PC-3 (cell line): ENCODE results near the gene RPL37A. TPM values are rescaled to one million over a fixed set of nuclear protein-coding genes. Genes with fewer than 3 reads are reported as not detected.

Source experiments
- ATAC-seq: fragments of 200-7000 bp; cut with Tn5 transposase; 2 replicates; pipeline ENCODE4 v1.9.1; 2020; ENCODE audit warnings: mild to moderate bottlenecking, moderate library complexity
- BruUV-seq: library from RNA; stranded (reverse); fragments of 400-500 nt; replicated peaks from 2 replicates; lab custom pipeline; 2021; lab: Mats Ljungman, UMichigan
- CTCF ChIA-PET: fragments of 300-600 bp; sonication (Branson Sonifier 250); formaldehyde crosslinking; loops from one replicate; lab custom pipeline; 2022; ENCODE audit warnings: antibody characterized with exemption; lab: Charles Lee
- POLR2A ChIA-PET: fragments of 300-600 bp; sonication (Branson Sonifier 250); formaldehyde crosslinking; loops from one replicate; lab custom pipeline; 2022; ENCODE audit warnings: antibody characterized with exemption; ENCODE audit not compliant: unreplicated experiment; lab: Charles Lee
- DNase-seq: peaks from one replicate; pipeline ENCODE4 v3.0.0-alpha.2; 2015
- H2AFZ ChIP-seq: fragments of 300-600 bp; sonication (generic); 2 replicates; pipeline ENCODE4 v1.6.0; 2016; ENCODE audit warnings: antibody characterized with exemption, low read length
- H3F3A ChIP-seq: fragments of 300-600 bp; sonication (generic); one replicate; pipeline ENCODE4 v1.6.0; 2017; ENCODE audit warnings: antibody characterized with exemption, low read length, control low read depth, mild to moderate bottlenecking; ENCODE audit not compliant: unreplicated experiment
- H3K27ac ChIP-seq: fragments of 300-600 bp; sonication (generic); 2 replicates; pipeline ENCODE4 v1.5.1; 2016; ENCODE audit warnings: mild to moderate bottlenecking, low read length
- H3K27me3 ChIP-seq: fragments of 300-600 bp; sonication (generic); 2 replicates; pipeline ENCODE4 v1.6.1; 2016; ENCODE audit warnings: low read length, mixed read lengths
- H3K36me3 ChIP-seq: fragments of 300-600 bp; sonication (generic); 2 replicates; pipeline ENCODE4 v1.6.1; 2016; ENCODE audit warnings: low read depth, mixed run types, low read length, mixed read lengths
- H3K4me1 ChIP-seq: fragments of 300-600 bp; sonication (generic); 2 replicates; pipeline ENCODE4 v1.5.1; 2016; ENCODE audit warnings: low read length; ENCODE audit not compliant: insufficient read depth
- H3K4me2 ChIP-seq: fragments of 300-600 bp; sonication (generic); 2 replicates; pipeline ENCODE4 v1.6.0; 2016; ENCODE audit warnings: low read length
- H3K4me3 ChIP-seq: fragments of 300-600 bp; sonication (generic); 2 replicates; pipeline ENCODE4 v1.5.1; 2016; ENCODE audit warnings: mild to moderate bottlenecking, low read length, mixed read lengths
- H3K79me2 ChIP-seq: fragments of 300-600 bp; sonication (generic); 2 replicates; pipeline ENCODE4 v1.6.1; 2017; ENCODE audit warnings: low read length, mixed read lengths
- H3K9ac ChIP-seq: fragments of 300-600 bp; sonication (generic); 2 replicates; pipeline ENCODE4 v1.6.0; 2016; ENCODE audit warnings: mild to moderate bottlenecking, low read length
- H3K9me2 ChIP-seq: fragments of 300-600 bp; sonication (generic); replicated peaks from 2 replicates; pipeline ENCODE4 v1.6.1; 2016; ENCODE audit warnings: mixed run types, low read length, mixed read lengths
- H3K9me3 ChIP-seq: fragments of 300-600 bp; sonication (generic); 2 replicates; pipeline ENCODE4 v1.6.1; 2016; ENCODE audit warnings: low read length, mixed read lengths
- H4K20me1 ChIP-seq: fragments of 300-600 bp; sonication (generic); 2 replicates; pipeline ENCODE4 v1.6.1; 2016; ENCODE audit warnings: low read length, mixed read lengths
- EZH2 ChIP-seq: fragments of 300-600 bp; sonication (generic); IDR thresholded peaks from one replicate; pipeline ENCODE4 v1.6.1; 2017; ENCODE audit warnings: antibody characterized with exemption, mild to moderate bottlenecking, low read length; ENCODE audit not compliant: unreplicated experiment
- EZH2phosphoT487 ChIP-seq: fragments of 300-600 bp; sonication (generic); IDR thresholded peaks from 2 replicates; pipeline ENCODE4 v1.6.1; 2018; ENCODE audit warnings: mild to moderate bottlenecking, antibody characterized with exemption, low read length, borderline replicate concordance
- intact Hi-C: fragments of 100-400 bp; cut with micrococcal nuclease; formaldehyde crosslinking; loops from 2 replicates; pipeline ENCODE4 v1.9.0; 2023
- total RNA-seq: library from RNA; depleted of rRNA; stranded (reverse); fragments of >200 nt; gene quantifications from 2 replicates; pipeline ENCODE4 v1.2.3, GENCODE V29; 2014
- TF ChIP-seq, protein P1 (sequence below): fragments of 300-600 bp; sonication (generic); conservative IDR thresholded peaks from 2 replicates; pipeline ENCODE4 v1.5.1; 2017; ENCODE audit warnings: antibody characterized with exemption, low read depth, mild to moderate bottlenecking, low read length

RPL37A gene
- total RNA-seq, 1 experiment from 2014 or later = 2,472 TPM

DNA sequence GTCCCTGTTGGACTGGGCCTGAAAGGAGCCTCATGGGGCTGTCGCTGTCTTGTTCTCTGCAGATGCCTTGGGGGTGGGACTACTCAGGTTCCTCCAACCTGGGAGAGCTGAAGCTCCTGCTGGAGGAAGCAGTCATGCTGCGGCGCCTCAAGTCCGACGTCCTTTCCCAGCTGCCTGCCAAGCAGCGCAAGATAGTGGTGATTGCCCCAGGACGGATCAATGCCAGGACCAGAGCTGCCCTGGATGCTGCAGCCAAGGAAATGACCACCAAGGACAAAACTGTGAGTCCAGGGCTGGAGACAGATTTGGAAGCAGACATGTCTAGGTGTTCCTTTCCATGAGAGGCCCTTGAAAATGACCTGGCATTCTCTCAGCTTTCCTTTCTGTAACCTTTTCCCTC, 47.9 kb upstream of the RPL37A start:
- no peak overlapping the region for H3K4me3 ChIP-seq
- H4K20me1 ChIP-seq = no peaks in the 10 kb centered on the region
- no peaks in the 10 kb centered on the region for H3K79me2 ChIP-seq
- no peak overlapping the region for H3K9ac ChIP-seq
- peaks cover 19% of the 10 kb centered on the region for H3K36me3 ChIP-seq
- H3K27ac ChIP-seq = no peak overlapping the region
- no peaks in the 10 kb centered on the region for H3K9me3 ChIP-seq
- H3K4me1 ChIP-seq = no peaks in the 10 kb centered on the region
- no peaks in the 10 kb centered on the region for H3K27me3 ChIP-seq
- ATAC-seq = no peak
- no peaks in the 10 kb centered on the region for H3K9me2 ChIP-seq
- H2AFZ ChIP-seq = no peak overlapping the region
- POLR2A ChIA-PET = no interaction called here
- no peak overlapping the region for H3K4me2 ChIP-seq
- no peaks in the 10 kb centered on the region for H3F3A ChIP-seq
- intact Hi-C loops = no loop called here
- no TSS peak for BruUV-seq
- no peak for DNase-seq
- CTCF ChIA-PET = no interaction called here
- TF ChIP-seq EZH2 (no peak), EZH2phosphoT487 (no peak)

DNA sequence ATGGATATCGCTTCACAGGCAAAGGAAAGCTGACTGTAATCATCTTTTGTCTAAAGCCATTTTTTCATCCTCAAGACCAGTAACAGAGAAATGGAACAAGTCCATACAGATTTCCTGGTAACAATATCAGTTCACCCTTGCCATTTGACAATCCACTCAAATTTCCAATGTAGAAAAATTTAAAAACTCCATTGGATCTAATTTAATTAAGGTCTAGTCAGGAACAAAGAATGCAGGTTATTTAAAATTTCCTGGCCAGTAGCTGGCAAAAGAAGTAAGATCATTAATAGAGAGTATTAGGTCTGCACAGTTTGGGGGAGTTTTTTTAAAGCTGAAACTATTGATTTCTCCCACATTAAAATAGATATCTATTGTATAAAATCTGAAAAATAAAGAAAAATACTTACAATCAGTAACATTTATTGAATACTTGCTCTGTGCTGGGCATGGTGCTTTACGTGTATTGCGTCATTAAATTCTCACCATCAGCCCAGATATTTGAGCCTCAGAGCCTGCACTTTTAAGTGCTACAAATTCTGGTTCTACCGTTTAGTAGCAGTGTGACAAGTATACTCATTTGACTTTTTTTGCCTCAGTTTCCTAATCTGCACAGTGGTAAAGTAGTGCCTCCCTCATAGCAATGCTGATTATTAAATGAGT, 44.6 kb upstream of the RPL37A start:
- BruUV-seq = no TSS peak
- intact Hi-C loops = no loop called here
- ChIA-PET POLR2A (no interaction called here), CTCF (no interaction called here)
- peaks cover 13% of the 10 kb centered on the region for H3K36me3 ChIP-seq
- H3K27me3 ChIP-seq = no peaks in the 10 kb centered on the region
- no peak for ATAC-seq
- H3K9me3 ChIP-seq = no peaks in the 10 kb centered on the region
- no peak overlapping the region for H2AFZ ChIP-seq
- H3K4me1 ChIP-seq = no peaks in the 10 kb centered on the region
- H3K4me3 ChIP-seq = no peak overlapping the region
- H3K9me2 ChIP-seq = no peaks in the 10 kb centered on the region
- no peak for DNase-seq
- H3K79me2 ChIP-seq = no peaks in the 10 kb centered on the region
- no peak overlapping the region for H3K27ac ChIP-seq
- no peak overlapping the region for H3K4me2 ChIP-seq
- H4K20me1 ChIP-seq = no peaks in the 10 kb centered on the region
- no peak overlapping the region for H3K9ac ChIP-seq
- H3F3A ChIP-seq = no peaks in the 10 kb centered on the region
- TF ChIP-seq EZH2phosphoT487 (no peak), EZH2 (no peak)
- TF ChIP-seq, protein P1, sequence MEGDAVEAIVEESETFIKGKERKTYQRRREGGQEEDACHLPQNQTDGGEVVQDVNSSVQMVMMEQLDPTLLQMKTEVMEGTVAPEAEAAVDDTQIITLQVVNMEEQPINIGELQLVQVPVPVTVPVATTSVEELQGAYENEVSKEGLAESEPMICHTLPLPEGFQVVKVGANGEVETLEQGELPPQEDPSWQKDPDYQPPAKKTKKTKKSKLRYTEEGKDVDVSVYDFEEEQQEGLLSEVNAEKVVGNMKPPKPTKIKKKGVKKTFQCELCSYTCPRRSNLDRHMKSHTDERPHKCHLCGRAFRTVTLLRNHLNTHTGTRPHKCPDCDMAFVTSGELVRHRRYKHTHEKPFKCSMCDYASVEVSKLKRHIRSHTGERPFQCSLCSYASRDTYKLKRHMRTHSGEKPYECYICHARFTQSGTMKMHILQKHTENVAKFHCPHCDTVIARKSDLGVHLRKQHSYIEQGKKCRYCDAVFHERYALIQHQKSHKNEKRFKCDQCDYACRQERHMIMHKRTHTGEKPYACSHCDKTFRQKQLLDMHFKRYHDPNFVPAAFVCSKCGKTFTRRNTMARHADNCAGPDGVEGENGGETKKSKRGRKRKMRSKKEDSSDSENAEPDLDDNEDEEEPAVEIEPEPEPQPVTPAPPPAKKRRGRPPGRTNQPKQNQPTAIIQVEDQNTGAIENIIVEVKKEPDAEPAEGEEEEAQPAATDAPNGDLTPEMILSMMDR = no peak

DNA sequence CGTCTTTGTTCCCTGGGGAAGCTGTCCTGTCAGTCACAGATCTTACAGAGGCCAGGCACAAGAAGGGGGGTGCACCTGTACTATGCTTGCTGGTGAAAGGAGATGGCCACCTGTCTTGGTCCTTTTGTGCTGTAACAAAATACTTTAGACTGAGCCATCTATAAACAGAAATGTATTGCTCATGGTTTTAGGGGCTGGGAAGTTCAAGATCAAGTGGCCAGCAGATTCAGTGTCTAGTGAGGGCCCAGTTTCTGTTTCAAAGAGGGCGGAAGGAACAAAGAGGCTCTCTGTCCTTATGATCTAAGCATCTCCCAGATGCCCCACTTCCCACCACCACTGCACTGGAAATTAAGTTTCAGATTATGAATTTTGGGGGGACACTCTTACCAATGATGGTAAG, 35.5 kb upstream of the RPL37A start:
- no TSS peak for BruUV-seq
- Histone ChIP-seq H2AFZ (no peak overlapping the region), H4K20me1 (no peaks in the 10 kb centered on the region), H3K4me1 (no peaks in the 10 kb centered on the region), H3K27me3 (no peaks in the 10 kb centered on the region), H3K4me2 (no peak overlapping the region), H3K9ac (no peak overlapping the region), H3K9me2 (no peaks in the 10 kb centered on the region), H3K27ac (no peak overlapping the region), H3K9me3 (no peaks in the 10 kb centered on the region), H3K79me2 (no peaks in the 10 kb centered on the region), H3F3A (no peaks in the 10 kb centered on the region), H3K4me3 (no peak overlapping the region), H3K36me3 (0 out of 2 replicates have a peak, but pooled peaks cover under 1% of the 10 kb centered on the region)
- no peak for TF ChIP-seq EZH2
- TF ChIP-seq, protein P1 = no peak
- TF ChIP-seq EZH2phosphoT487 = no peak
- CTCF ChIA-PET = no interaction called here
- POLR2A ChIA-PET = no interaction called here
- intact Hi-C loops = no loop called here
- ATAC-seq = no peak
- no peak for DNase-seq
